ENCODE results near the gene PACS1. TPM values are rescaled to one million over a fixed set of nuclear protein-coding genes. Genes with fewer than 3 reads are reported as not detected.
A peak's percentile ranks its signal among the peaks of the same experiment; 100 is the strongest.

The PACS1 gene
- polyA plus RNA-seq, 1 donor (not counting 4 experiments of a cell fraction or from before 2014, with no cell fraction given), result 14.9 TPM

DNA sequence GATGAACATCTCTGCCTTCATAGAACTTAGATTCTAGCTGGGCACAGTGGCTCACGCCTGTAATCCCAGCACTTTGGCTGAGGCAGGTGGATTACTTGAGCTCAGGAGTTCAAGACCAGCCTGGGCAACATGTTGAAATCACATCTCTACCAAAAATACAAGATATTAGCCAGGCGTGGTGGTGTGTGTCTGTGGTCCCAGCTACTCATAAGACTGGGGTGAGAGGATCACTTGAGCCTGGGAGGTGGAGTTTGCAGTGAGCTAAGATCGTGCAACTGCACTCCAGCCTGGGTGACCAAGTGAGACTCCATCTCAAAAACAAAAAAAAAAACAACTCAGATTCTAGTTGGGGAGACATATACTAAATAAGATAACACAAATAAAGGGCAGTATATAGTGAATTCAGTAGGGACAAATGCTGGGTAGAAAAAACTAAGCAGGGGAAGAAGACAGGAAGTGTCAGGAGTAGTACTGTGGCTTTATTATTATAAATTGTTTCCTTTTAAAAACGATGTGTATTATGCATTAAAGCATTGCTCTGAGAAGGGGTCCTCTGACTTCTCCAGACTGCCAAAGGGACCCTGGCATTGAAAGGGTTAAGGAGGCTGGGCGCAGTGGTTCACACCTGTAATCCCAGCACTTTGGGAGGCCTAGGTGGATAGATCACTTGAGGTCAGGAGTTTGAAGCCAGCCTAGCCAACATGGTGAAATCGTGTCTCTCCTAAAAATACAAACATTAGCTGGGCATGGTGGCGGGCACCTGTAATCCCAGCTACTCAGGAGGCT, 46.7 kb downstream of the PACS1 start:
- no peak overlapping the region for H3K4me2 ChIP-seq (ENCODE audit: control insufficient read depth, extremely low read depth, insufficient read depth, low read depth, low read length)
- H3K9me3 ChIP-seq (ENCODE audit: control insufficient read depth, low read depth, low read length), result no peaks in the 10 kb centered on the region
- H3K9ac ChIP-seq (ENCODE audit: control insufficient read depth, extremely low read depth, insufficient read depth, low read length), result no peak overlapping the region
- H3K9me1 ChIP-seq (ENCODE audit: control insufficient read depth, extremely low read depth, insufficient read depth, low read length), result no peaks in the 10 kb centered on the region
- H2AFZ ChIP-seq (ENCODE audit: control insufficient read depth, low read length), result no peak overlapping the region
- no peaks in the 10 kb centered on the region for H3K27me3 ChIP-seq (ENCODE audit: control insufficient read depth, extremely low read depth, insufficient read depth, low read length)
- dilution Hi-C loops (cut with MboI; ENCODE audit: extremely low pct_ligation_motif_present, low sequenced_read_pairs), result no loop called here
- H3K4me1 ChIP-seq (ENCODE audit: control insufficient read depth, extremely low read depth, insufficient read depth, low read length), result peaks cover 47% of the 10 kb centered on the region
- H3K36me3 ChIP-seq (ENCODE audit: control insufficient read depth in 2 of 2, extremely low read depth in 1 of 2, insufficient read depth in 2 of 2, low read length in 2 of 2), result no peaks in the 10 kb centered on the region
- no peak overlapping the region for H3K4me3 ChIP-seq (ENCODE audit: control insufficient read depth in 2 of 3, extremely low read depth in 1 of 3, insufficient read depth in 2 of 3, low read depth in 1 of 3, low read length in 3 of 3)
- TF ChIP-seq EZH2 (IDR thresholded peaks at IDR 0.05; ENCODE audit: low read length), result no peak
- TF ChIP-seq, protein P1, sequence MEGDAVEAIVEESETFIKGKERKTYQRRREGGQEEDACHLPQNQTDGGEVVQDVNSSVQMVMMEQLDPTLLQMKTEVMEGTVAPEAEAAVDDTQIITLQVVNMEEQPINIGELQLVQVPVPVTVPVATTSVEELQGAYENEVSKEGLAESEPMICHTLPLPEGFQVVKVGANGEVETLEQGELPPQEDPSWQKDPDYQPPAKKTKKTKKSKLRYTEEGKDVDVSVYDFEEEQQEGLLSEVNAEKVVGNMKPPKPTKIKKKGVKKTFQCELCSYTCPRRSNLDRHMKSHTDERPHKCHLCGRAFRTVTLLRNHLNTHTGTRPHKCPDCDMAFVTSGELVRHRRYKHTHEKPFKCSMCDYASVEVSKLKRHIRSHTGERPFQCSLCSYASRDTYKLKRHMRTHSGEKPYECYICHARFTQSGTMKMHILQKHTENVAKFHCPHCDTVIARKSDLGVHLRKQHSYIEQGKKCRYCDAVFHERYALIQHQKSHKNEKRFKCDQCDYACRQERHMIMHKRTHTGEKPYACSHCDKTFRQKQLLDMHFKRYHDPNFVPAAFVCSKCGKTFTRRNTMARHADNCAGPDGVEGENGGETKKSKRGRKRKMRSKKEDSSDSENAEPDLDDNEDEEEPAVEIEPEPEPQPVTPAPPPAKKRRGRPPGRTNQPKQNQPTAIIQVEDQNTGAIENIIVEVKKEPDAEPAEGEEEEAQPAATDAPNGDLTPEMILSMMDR (optimal IDR thresholded peaks at IDR 0.05 in 1 of 3, IDR thresholded peaks at IDR 0.05 in 1 of 3, conservative IDR thresholded peaks at IDR 0.05 in 1 of 3; ENCODE audit: extremely low read depth in 1 of 3, insufficient read depth in 2 of 3, low read length in 3 of 3), result no peak
- FAIRE-seq (no peak), DNase-seq (ENCODE audit: low read depth, low spot score) (no peak)
- no peaks in the 10 kb centered on the region for H4K20me1 ChIP-seq (ENCODE audit: control insufficient read depth, extremely low read depth, insufficient read depth, low read length)
- H3K79me2 ChIP-seq (ENCODE audit: control insufficient read depth, insufficient read depth, low read length), result peaks cover 44% of the 10 kb centered on the region
- no peak overlapping the region for H3K27ac ChIP-seq (ENCODE audit: control insufficient read depth, insufficient read depth, low read length)

DNA sequence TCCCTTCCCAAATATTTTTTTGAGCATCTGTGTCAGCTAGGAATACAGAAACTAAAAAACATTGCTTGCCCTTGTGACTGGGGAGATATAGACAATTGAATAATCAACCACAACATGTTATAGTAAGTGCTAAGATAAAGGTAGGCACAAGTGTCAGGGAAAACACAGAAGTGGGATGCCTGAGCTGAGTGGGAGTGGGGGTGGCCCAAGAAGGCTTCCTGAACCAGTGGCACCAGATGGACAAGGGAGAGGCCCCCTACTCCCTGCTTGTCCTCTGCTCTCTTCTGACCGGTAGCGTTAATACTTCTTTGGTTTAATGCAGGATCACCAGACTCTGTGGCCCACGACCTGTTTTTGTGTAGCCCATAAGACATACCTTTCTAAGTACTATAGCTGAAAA, 48.8 kb downstream of the PACS1 start:
- no peak for FAIRE-seq

More for the DNA sequence above, 48.8 kb downstream of the PACS1 start:
- TF ChIP-seq, protein P1 (optimal IDR thresholded peaks at IDR 0.05 in 1 of 3, IDR thresholded peaks at IDR 0.05 in 1 of 3, conservative IDR thresholded peaks at IDR 0.05 in 1 of 3; ENCODE audit: extremely low read depth in 1 of 3, insufficient read depth in 2 of 3, low read length in 3 of 3), result no peak
- no peak for TF ChIP-seq EZH2 (IDR thresholded peaks at IDR 0.05; ENCODE audit: low read length)
- dilution Hi-C loops (cut with MboI; ENCODE audit: extremely low pct_ligation_motif_present, low sequenced_read_pairs), result no loop called here
- Histone ChIP-seq H3K9ac (ENCODE audit: control insufficient read depth, extremely low read depth, insufficient read depth, low read length) (peak overlapping the region; percentile 54), H4K20me1 (ENCODE audit: control insufficient read depth, extremely low read depth, insufficient read depth, low read length) (no peaks in the 10 kb centered on the region), H3K4me2 (ENCODE audit: control insufficient read depth, extremely low read depth, insufficient read depth, low read depth, low read length) (peak overlapping the region; percentile 49), H3K36me3 (ENCODE audit: control insufficient read depth in 2 of 2, extremely low read depth in 1 of 2, insufficient read depth in 2 of 2, low read length in 2 of 2) (no peaks in the 10 kb centered on the region), H3K4me3 (ENCODE audit: control insufficient read depth in 2 of 3, extremely low read depth in 1 of 3, insufficient read depth in 2 of 3, low read depth in 1 of 3, low read length in 3 of 3) (no peak overlapping the region), H2AFZ (ENCODE audit: control insufficient read depth, low read length) (no peak overlapping the region), H3K27me3 (ENCODE audit: control insufficient read depth, extremely low read depth, insufficient read depth, low read length) (no peaks in the 10 kb centered on the region), H3K4me1 (ENCODE audit: control insufficient read depth, extremely low read depth, insufficient read depth, low read length) (peaks cover 27% of the 10 kb centered on the region), H3K9me1 (ENCODE audit: control insufficient read depth, extremely low read depth, insufficient read depth, low read length) (no peaks in the 10 kb centered on the region), H3K79me2 (ENCODE audit: control insufficient read depth, insufficient read depth, low read length) (peaks cover 48% of the 10 kb centered on the region), H3K27ac (ENCODE audit: control insufficient read depth, insufficient read depth, low read length) (peak overlapping the region; percentile 80), H3K9me3 (ENCODE audit: control insufficient read depth, low read depth, low read length) (no peaks in the 10 kb centered on the region)
- no peak for DNase-seq (ENCODE audit: low read depth, low spot score)
